Small intestine (tissue), 7 donors: ENCODE measurements around the gene E2F2. TPM values are rescaled to one million over a fixed set of nuclear protein-coding genes. Genes with fewer than 3 reads are reported as not detected.

Source experiments
- DNase-seq, 2 donors: peaks; one replicate each; pipeline versions ENCODE4 v3.0.0 to v3.0.0-alpha.2; 2013
- FAIRE-seq: peaks from 2 replicates; lab custom pipeline; 2012; peaks lifted over from hg19 to GRCh38; lab: Jason Lieb, UNC
- H3K27ac ChIP-seq, 3 donors: one replicate each; pipeline ENCODE4 v1.5.1; 2013; ENCODE audit warnings: low read length in 2 of 3, mild to moderate bottlenecking in 2 of 3, control low read depth in 1 of 3, inconsistent platforms in 1 of 3, low read depth in 1 of 3, moderate library complexity in 1 of 3
- H3K27me3 ChIP-seq, 3 donors: one replicate each; pipeline ENCODE4 v1.6.1; 2013; ENCODE audit warnings: low read length in 3 of 3, inconsistent platforms in 1 of 3; ENCODE audit not compliant: control insufficient read depth in 3 of 3, insufficient read depth in 3 of 3
- H3K36me3 ChIP-seq, 3 donors: one replicate each; pipeline ENCODE4 v1.6.1; 2013; ENCODE audit warnings: low read length in 3 of 3, inconsistent platforms in 1 of 3, low read depth in 1 of 3, mild to moderate bottlenecking in 1 of 3, moderate library complexity in 1 of 3; ENCODE audit not compliant: control insufficient read depth in 3 of 3, insufficient read depth in 2 of 3
- H3K4me1 ChIP-seq, 3 donors: one replicate each; pipeline ENCODE4 v1.6.1; 2013; ENCODE audit warnings: low read length in 2 of 3, inconsistent platforms in 1 of 3, low read depth in 1 of 3, mild to moderate bottlenecking in 1 of 3, moderate library complexity in 1 of 3; ENCODE audit not compliant: control insufficient read depth in 3 of 3, insufficient read depth in 2 of 3
- H3K4me3 ChIP-seq, 3 donors: one replicate each; pipeline ENCODE4 v1.5.1; 2013; ENCODE audit warnings: low read length in 3 of 3, control low read depth in 1 of 3, inconsistent platforms in 1 of 3, low read depth in 1 of 3, mild to moderate bottlenecking in 1 of 3, moderate library complexity in 1 of 3
- H3K9me3 ChIP-seq, 2 donors: one replicate each; pipeline ENCODE4 v1.6.1; 2013; ENCODE audit warnings: low read depth in 1 of 2, low read length in 1 of 2; ENCODE audit not compliant: control insufficient read depth in 2 of 2, insufficient read depth in 1 of 2
- WGBS, 3 donors: extraction: QIAGEN DNeasy Blood & Tissue Kit; methylation state at CpG; one replicate each; pipeline ENCODE4 v1.1.7; 2013; 5-methylcytosine and 5-hydroxymethylcytosine counted together
- polyA plus RNA-seq, 4 donors: library from polyadenylated mRNA; stranded (reverse) in 3 of 4; unstranded in 1 of 4; fragments of 200-250 nt in 3 of 4; fragments of 120-200 nt in 1 of 4; gene quantifications; one replicate each; pipeline versions ENCODE4 v1.2.1 to v1.2.3, GENCODE V29; 2013
- donor health status: healthy with polysubstance abuse.
- donor health status: control.
- donor health status: control.
- donor health status: Bipolar disorder and iron deficiency.
- donor health status: healthy.

The E2F2 gene
- polyA plus RNA-seq, 4 donors, result 1.9 to 4.0 (median 2.5) TPM

GRCh38 chr1:23531562-23532094 lies 595 bp upstream of the E2F2 start:
- no peak for DNase-seq
- peaks cover 0 to 7% (median 0%) of the 10 kb centered on the region in 3 donors for H3K36me3 ChIP-seq
- peaks cover 12 to 64% (median 14%) of the 10 kb centered on the region in 3 donors for H3K4me1 ChIP-seq
- FAIRE-seq, result no peak
- 38 to 39% (median 39%) methylated on average over 5 of the region's 5 CpGs for WGBS, 3 donors
- no peaks in the 10 kb centered on the region for H3K27me3 ChIP-seq
- H3K9me3 ChIP-seq, result no peaks in the 10 kb centered on the region
- peak overlapping the region in 2 of 3 donors; percentile 5 to 24 for H3K4me3 ChIP-seq
- peak overlapping the region; percentile 21 to 45 (median 41) for H3K27ac ChIP-seq

GRCh38 chr1:23530087-23530746 lies 816 bp downstream of the E2F2 start:
- Histone ChIP-seq H3K9me3 (no peaks in the 10 kb centered on the region), H3K27me3 (no peaks in the 10 kb centered on the region), H3K4me1 (peaks cover 12 to 77% (median 26%) of the 10 kb centered on the region in 3 donors), H3K4me3 (peak overlapping the region; percentile 36 to 72 (median 43)), H3K36me3 (peaks cover 0 to 7% (median 0%) of the 10 kb centered on the region in 3 donors), H3K27ac (peak overlapping the region in 2 of 3 donors; percentile 78 to 94)
- DNase-seq (peak in 1 of 2 donors; percentile 59), FAIRE-seq (no peak)
- 2 to 5% (median 5%) methylated on average over 19 to 22 of the region's 22 CpGs for WGBS, 3 donors

- peaks cover 19 to 85% (median 26%) of the 10 kb centered on the region in 3 donors for H3K4me1 ChIP-seq
- peak overlapping the region in 2 of 3 donors; percentile 43 to 72 for H3K4me3 ChIP-seq
- 28 to 45% (median 28%) methylated on average over 8 of the region's 8 CpGs for WGBS, 3 donors
Measured at GRCh38 chr1:23529146-23530086, 1.6 kb downstream of the E2F2 start.

GRCh38 chr1:23528250-23528978 lies 2.6 kb downstream of the E2F2 start:
- DNase-seq (peak; percentile 96 to 98), FAIRE-seq (no peak)
- WGBS, 3 donors, result 3 to 8% (median 6%) methylated on average over 9 of the region's 9 CpGs
- no peaks in the 10 kb centered on the region for H3K9me3 ChIP-seq
- H3K36me3 ChIP-seq, result peaks cover 0 to 7% (median 0%) of the 10 kb centered on the region in 3 donors
- no peak overlapping the region for H3K4me3 ChIP-seq
- H3K4me1 ChIP-seq, result peaks cover 19 to 86% (median 29%) of the 10 kb centered on the region in 3 donors
- H3K27ac ChIP-seq, result peak overlapping the region; percentile 72 to 94 (median 78)
- no peaks in the 10 kb centered on the region for H3K27me3 ChIP-seq

More at GRCh38 chr1:23529146-23530086, 1.6 kb downstream of the E2F2 start:
- H3K27ac ChIP-seq, result peak overlapping the region; percentile 72 to 94 (median 78)
- FAIRE-seq (no peak), DNase-seq (peak; percentile 25 to 72)
- no peaks in the 10 kb centered on the region for H3K27me3 ChIP-seq
- H3K9me3 ChIP-seq, result no peaks in the 10 kb centered on the region
- peaks cover 0 to 7% (median 0%) of the 10 kb centered on the region in 3 donors for H3K36me3 ChIP-seq

GRCh38 chr1:23527900-23528249 lies 3.2 kb downstream of the E2F2 start:
- no peaks in the 10 kb centered on the region for H3K27me3 ChIP-seq
- H3K27ac ChIP-seq, result peak overlapping the region; percentile 72 to 78 (median 73)
- 25 to 49% (median 28%) methylated on average over 6 of the region's 6 CpGs for WGBS, 3 donors
- FAIRE-seq (no peak), DNase-seq (no peak)
- peaks cover 19 to 84% (median 29%) of the 10 kb centered on the region in 3 donors for H3K4me1 ChIP-seq
- H3K9me3 ChIP-seq, result no peaks in the 10 kb centered on the region
- H3K36me3 ChIP-seq, result peaks cover 0 to 7% (median 0%) of the 10 kb centered on the region in 3 donors
- H3K4me3 ChIP-seq, result no peak overlapping the region

GRCh38 chr1:23527366-23527765 lies 3.7 kb downstream of the E2F2 start:
- no peak for DNase-seq
- 66 to 83% (median 70%) methylated on average over 7 of the region's 7 CpGs for WGBS, 3 donors

GRCh38 chr1:23526329-23527041 lies 4.5 kb downstream of the E2F2 start:
- Histone ChIP-seq H3K4me1 (peaks cover 17 to 71% (median 25%) of the 10 kb centered on the region in 3 donors), H3K36me3 (peaks cover 0 to 13% (median 0%) of the 10 kb centered on the region in 3 donors), H3K4me3 (no peak overlapping the region), H3K27ac (peak overlapping the region in 2 of 3 donors; percentile 49 to 78), H3K27me3 (no peaks in the 10 kb centered on the region), H3K9me3 (no peaks in the 10 kb centered on the region)
- 67 to 80% (median 77%) methylated on average over 8 of the region's 8 CpGs for WGBS, 3 donors
- peak in 1 of 2 donors; percentile 34 for DNase-seq
- no peak for FAIRE-seq

More at GRCh38 chr1:23527366-23527765, 3.7 kb downstream of the E2F2 start:
- Histone ChIP-seq H3K9me3 (no peaks in the 10 kb centered on the region), H3K27me3 (no peaks in the 10 kb centered on the region), H3K36me3 (peaks cover 0 to 7% (median 0%) of the 10 kb centered on the region in 3 donors), H3K4me3 (no peak overlapping the region), H3K4me1 (peaks cover 19 to 80% (median 29%) of the 10 kb centered on the region in 3 donors), H3K27ac (peak overlapping the region; percentile 72 to 78 (median 73))
- FAIRE-seq, result no peak
